DOHH2 (cell line): ENCODE results near the gene ACTR2.

Experiments
- H3F3A ChIP-seq: fragments of 200-600 bp; sonication (generic), shearing (Covaris generic); 2 replicates; pipeline ENCODE4 v1.6.0; 2016; ENCODE audit warnings: antibody characterized with exemption, mild to moderate bottlenecking; ENCODE audit not compliant: control insufficient read depth, insufficient read depth
- H3K27ac ChIP-seq: fragments of 200-600 bp; sonication (generic); 2 replicates; pipeline ENCODE4 v1.5.1; 2014; ENCODE audit warnings: low read depth, mild to moderate bottlenecking, low read length, moderate library complexity
- H3K27me3 ChIP-seq: fragments of 200-600 bp; sonication (generic); 2 replicates; pipeline ENCODE4 v1.6.1; 2014; ENCODE audit warnings: mild to moderate bottlenecking, low read length, mixed read lengths; ENCODE audit not compliant: control insufficient read depth
- H3K36me3 ChIP-seq: fragments of 200-600 bp; sonication (generic); 2 replicates; pipeline ENCODE4 v1.6.1; 2014; ENCODE audit warnings: mild to moderate bottlenecking, low read length, moderate library complexity, mixed read lengths; ENCODE audit not compliant: control insufficient read depth
- H3K4me1 ChIP-seq: fragments of 200-600 bp; sonication (generic); 2 replicates; pipeline ENCODE4 v1.6.1; 2014; ENCODE audit warnings: mild to moderate bottlenecking, low read length, mixed read lengths; ENCODE audit not compliant: control insufficient read depth
- H3K4me2 ChIP-seq: fragments of 200-600 bp; sonication (generic); 2 replicates; pipeline ENCODE4 v1.6.0; 2014; ENCODE audit warnings: mild to moderate bottlenecking, low read length, moderate library complexity
- H3K4me3 ChIP-seq: fragments of 200-600 bp; sonication (generic); 2 replicates; pipeline ENCODE4 v1.5.1; 2014; ENCODE audit warnings: mild to moderate bottlenecking, low read length, mixed read lengths
- H3K79me2 ChIP-seq: fragments of 200-600 bp; sonication (generic); 2 replicates; pipeline ENCODE4 v1.6.1; 2014; ENCODE audit warnings: mild to moderate bottlenecking, low read length, mixed read lengths; ENCODE audit not compliant: control insufficient read depth
- H3K9me2 ChIP-seq: fragments of 200-600 bp; sonication (generic); replicated peaks from 2 replicates; pipeline ENCODE4 v1.6.1; 2014; ENCODE audit warnings: mild to moderate bottlenecking, low read length, mixed read lengths; ENCODE audit not compliant: control insufficient read depth
- H3K9me3 ChIP-seq: fragments of 200-600 bp; sonication (generic); 2 replicates; pipeline ENCODE4 v1.6.1; 2014; ENCODE audit warnings: antibody characterized with exemption, low read length, mixed read lengths; ENCODE audit not compliant: control insufficient read depth, insufficient read depth
- H4K20me1 ChIP-seq: fragments of 200-600 bp; sonication (generic); 2 replicates; pipeline ENCODE4 v1.6.0; 2014; ENCODE audit warnings: low read depth, mild to moderate bottlenecking, antibody characterized with exemption, low read length, moderate library complexity; ENCODE audit not compliant: control insufficient read depth, insufficient read depth
- CTCF ChIP-seq: fragments of 200-600 bp; sonication (generic); IDR thresholded peaks from one replicate; pipeline ENCODE4 v1.5.1; 2014; ENCODE audit warnings: antibody characterized with exemption, mild to moderate bottlenecking, low read depth, low read length; ENCODE audit not compliant: poor library complexity, severe bottlenecking
- EZH2phosphoT487 ChIP-seq: fragments of 200-600 bp; sonication (generic); IDR thresholded peaks from 2 replicates; pipeline ENCODE4 v1.6.1; 2017; ENCODE audit warnings: borderline replicate concordance, mild to moderate bottlenecking, antibody characterized with exemption, low read length, moderate library complexity, mixed read lengths

ACTR2 gene

GRCh38 chr2:65263262-65263661, 35.6 kb downstream of the ACTR2 start:
- H3K9me3 ChIP-seq: no peaks in the 10 kb centered on the region
- H3K27ac ChIP-seq: no peak overlapping the region
- no peak overlapping the region for H3K4me3 ChIP-seq
- TF ChIP-seq EZH2phosphoT487: no peak
- TF ChIP-seq CTCF: no peak
- peaks cover 3% of the 10 kb centered on the region; the same call in 1 of the 2 replicates for H3K4me1 ChIP-seq
- no peak overlapping the region for H3K4me2 ChIP-seq
- peaks cover 20% of the 10 kb centered on the region for H3F3A ChIP-seq
- peaks cover 32% of the 10 kb centered on the region for H3K79me2 ChIP-seq
- no peaks in the 10 kb centered on the region for H3K9me2 ChIP-seq
- peaks cover 86% of the 10 kb centered on the region for H3K36me3 ChIP-seq
- H3K27me3 ChIP-seq: no peaks in the 10 kb centered on the region
- peaks cover 3% of the 10 kb centered on the region; the same call in 1 of the 2 replicates for H4K20me1 ChIP-seq

GRCh38 chr2:65263986-65264385, 36.4 kb downstream of the ACTR2 start:
- H3K27ac ChIP-seq: no peak overlapping the region
- no peaks in the 10 kb centered on the region for H3K9me3 ChIP-seq
- TF ChIP-seq EZH2phosphoT487 (no peak), CTCF (no peak)
- peaks cover 88% of the 10 kb centered on the region for H3K36me3 ChIP-seq
- no peak overlapping the region for H3K4me2 ChIP-seq
- H3K4me1 ChIP-seq: peaks cover 3% of the 10 kb centered on the region; the same call in 1 of the 2 replicates
- H3K9me2 ChIP-seq: no peaks in the 10 kb centered on the region
- H4K20me1 ChIP-seq: peaks cover 3% of the 10 kb centered on the region
- H3K79me2 ChIP-seq: peaks cover 26% of the 10 kb centered on the region
- H3K4me3 ChIP-seq: no peak overlapping the region
- peaks cover 20% of the 10 kb centered on the region for H3F3A ChIP-seq
- H3K27me3 ChIP-seq: no peaks in the 10 kb centered on the region

GRCh38 chr2:65264821-65265670, 37.4 kb downstream of the ACTR2 start:
- H3K79me2 ChIP-seq: peaks cover 18% of the 10 kb centered on the region
- H4K20me1 ChIP-seq: peaks cover 3% of the 10 kb centered on the region
- peak; percentile 88 for TF ChIP-seq CTCF
- no peak for TF ChIP-seq EZH2phosphoT487
- peaks cover 3% of the 10 kb centered on the region; the same call in 1 of the 2 replicates for H3K4me1 ChIP-seq
- peaks cover 88% of the 10 kb centered on the region for H3K36me3 ChIP-seq
- H3K4me3 ChIP-seq: no peak overlapping the region
- H3K9me3 ChIP-seq: no peaks in the 10 kb centered on the region
- no peak overlapping the region for H3K27ac ChIP-seq
- H3K4me2 ChIP-seq: no peak overlapping the region
- H3K9me2 ChIP-seq: no peaks in the 10 kb centered on the region
- H3K27me3 ChIP-seq: no peaks in the 10 kb centered on the region
- H3F3A ChIP-seq: peaks cover 18% of the 10 kb centered on the region
